RWPE2 (cell line): ENCODE measurements around the gene CNTLN.

Experiments used
- ATAC-seq: fragments of 200-7000 bp; cut with Tn5 transposase; 3 replicates; pipeline ENCODE4 v1.9.1; 2021; ENCODE audit warnings: low read depth
- DNase-seq: peaks from one replicate; pipeline ENCODE4 v3.0.0-alpha.2; 2020; ENCODE audit warnings: low spot score
- H3K27ac ChIP-seq: fragments of 450-650 bp; 2 replicates; pipeline ENCODE4 v1.5.1; 2017; ENCODE audit warnings: mild to moderate bottlenecking; ENCODE audit not compliant: poor library complexity, severe bottlenecking
- H3K27me3 ChIP-seq: fragments of 250-450 bp; sonication (Bioruptor Pico); 2 replicates; pipeline ENCODE4 v1.5.1; 2021; ENCODE audit warnings: mild to moderate bottlenecking, moderate library complexity; ENCODE audit not compliant: insufficient read depth, poor library complexity, severe bottlenecking
- H3K36me3 ChIP-seq: fragments of 250-450 bp; sonication (Bioruptor Pico); 2 replicates; pipeline ENCODE4 v1.5.1; 2020; ENCODE audit warnings: low read depth, mild to moderate bottlenecking, moderate library complexity
- H3K4me1 ChIP-seq: fragments of 250-450 bp; sonication (Bioruptor Pico); 2 replicates; pipeline ENCODE4 v1.5.1; 2021; ENCODE audit warnings: mild to moderate bottlenecking, moderate library complexity; ENCODE audit not compliant: insufficient read depth, poor library complexity, severe bottlenecking
- H3K4me3 ChIP-seq: fragments of 250-450 bp; sonication (Bioruptor Pico); 2 replicates; pipeline ENCODE4 v1.5.1; 2021; ENCODE audit warnings: mild to moderate bottlenecking, moderate library complexity; ENCODE audit not compliant: severe bottlenecking
- H3K9me3 ChIP-seq: fragments of 250-450 bp; sonication (Bioruptor Pico); 2 replicates; pipeline ENCODE4 v1.5.1; 2021; ENCODE audit warnings: mild to moderate bottlenecking, moderate library complexity; ENCODE audit not compliant: severe bottlenecking
- TF ChIP-seq, protein P1 (sequence below): fragments of 450-650 bp; IDR thresholded peaks from one replicate; pipeline ENCODE4 v1.5.1; 2017; ENCODE audit warnings: mild to moderate bottlenecking, moderate library complexity; ENCODE audit not compliant: poor library complexity, severe bottlenecking

The CNTLN gene

DNA sequence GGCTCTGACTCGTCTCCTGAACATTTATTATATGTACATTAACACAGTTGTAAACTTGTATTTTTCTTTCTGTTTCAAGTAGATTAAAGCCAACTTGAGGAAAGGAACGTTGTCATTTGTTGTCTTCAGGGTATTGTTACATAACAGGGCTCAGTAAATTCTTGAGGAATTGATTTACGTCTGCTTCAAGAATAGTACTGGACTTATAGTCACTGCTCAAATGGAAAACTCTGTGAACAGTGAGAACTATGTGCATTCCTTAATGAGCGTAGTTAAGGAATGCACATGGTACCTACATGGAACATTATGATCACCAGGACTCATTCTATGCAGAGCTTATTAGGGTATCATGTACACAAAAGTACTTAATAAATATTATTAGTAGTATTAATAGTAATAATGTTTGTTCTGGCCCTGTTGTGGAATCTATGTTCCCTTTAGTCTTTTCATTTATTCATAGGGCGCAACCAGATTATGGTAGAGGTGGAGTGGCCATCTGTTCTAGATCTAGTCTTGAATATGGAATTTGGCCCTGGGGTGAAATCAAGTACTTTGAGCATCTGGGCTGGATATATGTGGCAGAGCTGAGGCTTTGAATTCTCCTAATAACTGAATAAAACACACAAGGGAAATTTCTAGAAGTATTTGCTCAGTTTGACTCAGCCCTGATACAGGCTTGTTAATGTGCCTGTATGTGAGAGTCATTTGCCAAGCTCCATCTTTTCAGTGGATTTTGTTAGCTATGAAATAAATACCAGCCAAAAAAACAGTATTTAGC lies 335.4 kb downstream of the CNTLN start:
- ATAC-seq (no peak), DNase-seq (no peak)
- H3K36me3 ChIP-seq: peaks cover 4% of the 10 kb centered on the region; the same call in 1 of the 2 replicates
- H3K9me3 ChIP-seq: no peaks in the 10 kb centered on the region
- no peaks in the 10 kb centered on the region for H3K4me1 ChIP-seq
- no peak overlapping the region for H3K4me3 ChIP-seq
- TF ChIP-seq, protein P1, sequence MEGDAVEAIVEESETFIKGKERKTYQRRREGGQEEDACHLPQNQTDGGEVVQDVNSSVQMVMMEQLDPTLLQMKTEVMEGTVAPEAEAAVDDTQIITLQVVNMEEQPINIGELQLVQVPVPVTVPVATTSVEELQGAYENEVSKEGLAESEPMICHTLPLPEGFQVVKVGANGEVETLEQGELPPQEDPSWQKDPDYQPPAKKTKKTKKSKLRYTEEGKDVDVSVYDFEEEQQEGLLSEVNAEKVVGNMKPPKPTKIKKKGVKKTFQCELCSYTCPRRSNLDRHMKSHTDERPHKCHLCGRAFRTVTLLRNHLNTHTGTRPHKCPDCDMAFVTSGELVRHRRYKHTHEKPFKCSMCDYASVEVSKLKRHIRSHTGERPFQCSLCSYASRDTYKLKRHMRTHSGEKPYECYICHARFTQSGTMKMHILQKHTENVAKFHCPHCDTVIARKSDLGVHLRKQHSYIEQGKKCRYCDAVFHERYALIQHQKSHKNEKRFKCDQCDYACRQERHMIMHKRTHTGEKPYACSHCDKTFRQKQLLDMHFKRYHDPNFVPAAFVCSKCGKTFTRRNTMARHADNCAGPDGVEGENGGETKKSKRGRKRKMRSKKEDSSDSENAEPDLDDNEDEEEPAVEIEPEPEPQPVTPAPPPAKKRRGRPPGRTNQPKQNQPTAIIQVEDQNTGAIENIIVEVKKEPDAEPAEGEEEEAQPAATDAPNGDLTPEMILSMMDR: no peak
- H3K27ac ChIP-seq: no peak overlapping the region
- no peaks in the 10 kb centered on the region for H3K27me3 ChIP-seq

DNA sequence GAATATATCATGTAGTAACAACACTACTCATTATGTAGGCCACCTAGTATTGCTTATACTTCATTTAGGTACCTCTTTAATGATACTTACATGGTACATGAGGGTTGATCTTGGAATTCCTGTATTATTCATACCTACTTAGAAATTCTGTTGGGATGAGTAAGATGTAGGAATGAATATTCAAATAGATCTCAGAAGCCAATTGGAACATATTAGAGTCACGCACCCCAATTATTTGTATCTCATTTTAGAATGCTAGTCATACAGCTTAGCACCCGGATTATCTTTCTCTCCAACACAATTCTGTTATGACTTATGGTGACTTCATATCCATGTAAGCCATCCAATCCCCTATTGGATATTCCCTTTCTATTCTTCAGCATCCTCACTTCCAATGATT lies 337.3 kb downstream of the CNTLN start:
- peaks cover 4% of the 10 kb centered on the region; the same call in 1 of the 2 replicates for H3K36me3 ChIP-seq
- DNase-seq (no peak), ATAC-seq (no peak; the same call in 2 of the 3 replicates)
- H3K4me3 ChIP-seq: no peak overlapping the region
- TF ChIP-seq, protein P1: no peak
- no peak overlapping the region for H3K27ac ChIP-seq
- H3K9me3 ChIP-seq: no peaks in the 10 kb centered on the region
- no peaks in the 10 kb centered on the region for H3K4me1 ChIP-seq
- H3K27me3 ChIP-seq: no peaks in the 10 kb centered on the region

DNA sequence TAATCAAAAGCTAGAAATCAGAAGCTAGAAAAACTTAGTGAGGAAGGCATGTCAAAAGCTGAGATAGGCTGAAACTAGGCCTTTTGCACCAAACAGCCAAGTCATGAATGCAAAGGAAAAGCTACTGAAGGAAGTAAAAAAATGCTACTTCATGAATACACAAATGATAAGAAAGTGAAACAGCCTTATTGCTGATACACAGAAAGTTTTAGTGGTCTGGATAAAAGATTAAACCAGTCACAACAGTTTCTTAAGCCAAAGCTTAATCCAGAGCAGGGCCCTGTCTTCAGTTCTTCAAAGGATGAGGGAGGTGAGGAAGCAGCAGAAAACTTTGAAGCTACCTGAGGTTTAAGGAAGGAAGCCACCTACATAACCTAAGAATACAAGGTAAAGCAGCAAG lies 341.6 kb downstream of the CNTLN start:
- ATAC-seq (no peak), DNase-seq (no peak)
- Histone ChIP-seq H3K36me3 (no peaks in the 10 kb centered on the region), H3K9me3 (no peaks in the 10 kb centered on the region), H3K4me3 (no peak overlapping the region), H3K4me1 (no peaks in the 10 kb centered on the region), H3K27ac (no peak overlapping the region), H3K27me3 (no peaks in the 10 kb centered on the region)
- TF ChIP-seq, protein P1: no peak

GRCh38 chr9:17477816-17478215 lies 343.0 kb downstream of the CNTLN start:
- Histone ChIP-seq H3K9me3 (no peaks in the 10 kb centered on the region), H3K4me1 (no peaks in the 10 kb centered on the region), H3K4me3 (no peak overlapping the region), H3K27ac (no peak overlapping the region), H3K27me3 (no peaks in the 10 kb centered on the region), H3K36me3 (no peaks in the 10 kb centered on the region)
- DNase-seq: no peak
- TF ChIP-seq, protein P1: no peak
- ATAC-seq: no peak

GRCh38 chr9:17480966-17481365 lies 346.1 kb downstream of the CNTLN start:
- no peak for ATAC-seq
- H3K4me3 ChIP-seq: no peak overlapping the region
- no peak overlapping the region for H3K27ac ChIP-seq
- no peaks in the 10 kb centered on the region for H3K9me3 ChIP-seq
- H3K36me3 ChIP-seq: no peaks in the 10 kb centered on the region
- no peaks in the 10 kb centered on the region for H3K27me3 ChIP-seq
- H3K4me1 ChIP-seq: no peaks in the 10 kb centered on the region
- peak; percentile 31 for DNase-seq
- TF ChIP-seq, protein P1: no peak
